LNCaP clone FGC (cell line): ENCODE data around the gene SYTL5.

ENCODE experiments used
- DNase-seq: peaks from one replicate; pipeline ENCODE4 v3.0.0-alpha.2; 2011; ENCODE audit warnings: low read depth
- H3K4me3 ChIP-seq: 2 replicates; pipeline ENCODE4 v1.5.1; 2011; ENCODE audit warnings: mild to moderate bottlenecking, low read depth, low read length, control low read depth
- TF ChIP-seq, protein P1 (sequence below): IDR thresholded peaks from 2 replicates; pipeline ENCODE4 v1.5.1; 2012; ENCODE audit warnings: mild to moderate bottlenecking; ENCODE audit not compliant: control insufficient read depth, insufficient read depth; ENCODE audit errors: extremely low read depth

Gene SYTL5

DNA sequence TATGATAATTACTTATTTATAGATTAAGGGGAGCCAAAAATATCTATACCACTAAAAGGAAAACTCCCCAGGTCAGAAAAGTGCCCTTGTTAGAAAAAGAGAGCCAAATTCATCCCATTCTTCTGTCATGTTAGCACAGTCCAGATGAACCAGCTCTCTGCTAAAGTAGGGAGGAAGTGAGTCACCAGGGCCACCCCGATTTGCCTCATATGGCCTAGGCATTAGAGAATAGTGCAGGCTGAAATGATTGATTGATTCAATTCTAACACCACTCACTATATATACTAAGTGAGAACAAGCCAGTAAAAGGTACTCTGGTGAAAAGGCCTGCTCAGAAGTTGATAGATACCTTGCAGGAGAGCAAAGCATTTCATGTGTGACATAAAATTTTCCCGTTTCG lies 119.8 kb downstream of the SYTL5 start:
- H3K4me3 ChIP-seq = no peak overlapping the region
- no peak for DNase-seq
- TF ChIP-seq, protein P1, sequence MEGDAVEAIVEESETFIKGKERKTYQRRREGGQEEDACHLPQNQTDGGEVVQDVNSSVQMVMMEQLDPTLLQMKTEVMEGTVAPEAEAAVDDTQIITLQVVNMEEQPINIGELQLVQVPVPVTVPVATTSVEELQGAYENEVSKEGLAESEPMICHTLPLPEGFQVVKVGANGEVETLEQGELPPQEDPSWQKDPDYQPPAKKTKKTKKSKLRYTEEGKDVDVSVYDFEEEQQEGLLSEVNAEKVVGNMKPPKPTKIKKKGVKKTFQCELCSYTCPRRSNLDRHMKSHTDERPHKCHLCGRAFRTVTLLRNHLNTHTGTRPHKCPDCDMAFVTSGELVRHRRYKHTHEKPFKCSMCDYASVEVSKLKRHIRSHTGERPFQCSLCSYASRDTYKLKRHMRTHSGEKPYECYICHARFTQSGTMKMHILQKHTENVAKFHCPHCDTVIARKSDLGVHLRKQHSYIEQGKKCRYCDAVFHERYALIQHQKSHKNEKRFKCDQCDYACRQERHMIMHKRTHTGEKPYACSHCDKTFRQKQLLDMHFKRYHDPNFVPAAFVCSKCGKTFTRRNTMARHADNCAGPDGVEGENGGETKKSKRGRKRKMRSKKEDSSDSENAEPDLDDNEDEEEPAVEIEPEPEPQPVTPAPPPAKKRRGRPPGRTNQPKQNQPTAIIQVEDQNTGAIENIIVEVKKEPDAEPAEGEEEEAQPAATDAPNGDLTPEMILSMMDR = no peak

DNA sequence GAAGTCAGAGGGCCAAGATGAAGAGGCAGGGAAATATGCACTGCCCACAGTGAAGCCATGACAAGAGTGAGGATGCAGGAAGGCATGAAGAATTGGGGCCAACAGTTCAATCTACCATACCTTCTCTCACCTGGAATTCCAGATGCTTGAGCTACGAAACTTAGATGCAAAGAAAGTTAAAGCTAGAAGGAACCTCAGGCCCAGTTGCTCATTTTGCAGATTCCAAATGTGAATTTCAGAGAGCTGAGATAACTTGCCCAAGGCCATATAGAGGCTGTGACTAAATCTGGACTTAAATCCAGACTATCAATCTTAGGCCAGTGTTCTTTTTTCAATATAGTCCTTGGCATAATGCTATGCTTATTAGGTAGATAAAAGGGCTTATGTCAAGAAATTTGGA lies 121.6 kb downstream of the SYTL5 start:
- no peak for DNase-seq
- no peak overlapping the region for H3K4me3 ChIP-seq
- TF ChIP-seq, protein P1 = no peak

DNA sequence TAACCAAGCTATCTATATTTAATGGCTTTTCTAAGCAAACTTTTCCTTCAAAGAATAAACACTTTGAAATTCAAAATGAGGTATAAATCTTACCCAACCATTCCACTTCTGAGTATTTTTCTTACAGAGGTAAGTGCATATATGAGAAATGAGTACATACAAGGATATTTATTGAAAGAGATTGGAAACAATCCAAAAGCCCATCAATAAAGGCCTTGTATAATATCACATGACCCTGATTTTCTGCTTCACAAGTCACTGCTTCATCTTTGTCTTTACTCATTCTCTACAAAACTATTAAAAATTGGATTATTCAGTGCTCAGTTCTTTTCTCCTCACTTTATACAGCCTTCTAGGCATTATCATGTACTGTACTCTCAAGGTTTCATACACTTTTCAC lies 123.0 kb downstream of the SYTL5 start:
- no peak overlapping the region for H3K4me3 ChIP-seq
- no peak for DNase-seq
- TF ChIP-seq, protein P1 = no peak

DNA sequence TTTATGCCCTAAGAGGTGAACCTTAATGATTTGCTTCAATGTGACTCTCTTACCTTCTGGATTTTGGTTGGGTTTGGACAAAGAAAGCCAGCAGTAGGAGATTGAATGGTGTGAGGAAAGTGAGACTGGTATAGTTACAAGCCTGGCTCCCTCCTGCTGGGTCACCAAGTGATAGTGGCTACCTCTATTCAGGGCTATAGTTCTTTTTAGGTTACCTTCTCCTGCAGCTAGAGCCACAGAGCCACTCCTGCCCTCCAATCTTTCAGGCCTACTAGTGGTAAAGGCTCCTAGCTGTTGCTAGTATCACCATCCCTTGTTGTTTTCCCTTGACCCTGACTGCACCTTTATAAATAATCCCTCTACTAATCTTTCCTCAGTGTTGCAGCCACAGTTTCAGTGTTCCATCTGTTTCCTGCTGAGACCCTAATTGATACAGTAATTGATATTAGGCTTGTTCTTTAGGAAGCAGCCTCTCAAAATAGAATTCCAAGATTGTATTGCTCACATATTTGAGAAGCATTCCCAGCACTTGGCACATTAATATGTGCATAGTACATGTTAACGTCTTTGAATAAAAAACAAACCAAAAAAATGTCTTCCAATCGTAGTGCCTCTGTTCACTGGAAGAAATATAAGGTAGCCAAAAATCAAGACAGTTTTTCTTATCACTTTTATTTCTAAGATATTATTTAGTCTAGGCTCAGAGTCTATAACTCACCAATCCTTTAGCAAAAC lies 132.0 kb downstream of the SYTL5 start:
- DNase-seq = no peak
- no peak overlapping the region for H3K4me3 ChIP-seq
- TF ChIP-seq, protein P1 = no peak

GRCh38 chrX:38138900-38139299 lies 132.5 kb downstream of the SYTL5 start:
- TF ChIP-seq, protein P1 = no peak
- H3K4me3 ChIP-seq = no peak overlapping the region
- DNase-seq = no peak

GRCh38 chrX:38142610-38143009 lies 136.3 kb downstream of the SYTL5 start:
- no peak for DNase-seq
- TF ChIP-seq, protein P1 = no peak
- no peak overlapping the region for H3K4me3 ChIP-seq

- no peak overlapping the region for H3K4me3 ChIP-seq
- no peak for DNase-seq
- TF ChIP-seq, protein P1 = no peak
These were observed 142.7 kb downstream of the SYTL5 start for GRCh38 chrX:38149016-38149415.
